Iris pigment epithelial cell (primary cell): ENCODE measurements around the gene PIGB.
"Not testable (repeated sequence)": the region's sequence is repeated elsewhere in the genome, so short reads cannot be mapped to it uniquely, and the experiment has no call there.

Source experiments
- DNase-seq: peaks from one replicate; pipeline ENCODE4 v3.0.0-alpha.2; 2011; ENCODE audit warnings: low read depth

PIGB gene

DNA sequence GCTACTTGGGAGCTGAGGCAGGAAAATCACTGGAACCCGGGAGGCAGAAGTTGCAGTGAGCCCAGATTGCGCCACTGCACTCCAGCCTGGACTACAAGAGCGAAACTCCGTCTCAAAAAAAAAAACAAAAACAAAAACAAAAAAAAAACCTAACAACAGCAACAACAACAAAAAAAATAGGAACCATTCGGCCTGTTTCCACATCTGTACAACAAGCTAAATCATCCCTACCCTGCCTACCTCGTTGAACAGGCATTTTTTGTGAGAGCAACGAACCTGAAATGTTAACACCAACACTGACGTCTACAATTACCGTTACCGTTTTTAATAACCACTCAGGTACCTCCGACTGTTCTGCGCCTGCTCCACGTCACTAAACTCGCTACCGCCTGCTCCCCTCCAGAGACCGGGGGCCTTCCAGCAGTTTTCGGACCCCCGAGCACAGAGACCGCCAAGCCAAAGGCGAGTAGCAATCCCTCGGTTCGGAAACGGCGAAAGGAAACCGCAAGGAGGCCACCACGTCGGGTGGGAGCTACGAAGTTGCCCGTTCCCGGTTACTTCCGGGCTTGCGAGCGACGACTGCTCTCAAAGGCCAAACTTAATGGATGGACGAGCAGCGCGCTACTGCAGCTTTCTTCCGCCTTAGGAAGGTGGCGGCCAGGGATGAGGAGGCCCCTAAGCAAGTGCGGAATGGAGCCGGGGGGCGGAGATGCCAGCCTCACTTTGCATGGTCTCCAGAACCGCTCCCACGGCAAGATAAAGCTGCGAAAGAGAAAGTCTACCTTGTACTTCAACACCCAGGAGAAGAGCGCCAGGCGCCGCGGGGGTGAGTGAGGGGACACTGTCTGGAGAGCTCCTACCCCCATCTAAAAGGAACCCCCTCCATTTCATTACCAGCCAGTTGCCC lies at the start of gene PIGB, which contains the start of gene PIGBOS1:
PIGB (plus strand) TSS at position 635 of the 907 bp plus-strand sequence; CDS start at position 664, 29 bp downstream.
PIGBOS1 (minus strand) TSS at position 536 of the 907 bp plus-strand sequence. CDS start 1,331 bp downstream, outside the sequence.
- peak; percentile 89 for DNase-seq

- DNase-seq, result no peak
Observed at GRCh38 chr15:55270291-55270690, 48.7 kb upstream of the PIGB start.

GRCh38 chr15:55276324-55276723 lies 42.7 kb upstream of the PIGB start:
- no peak for DNase-seq

DNA sequence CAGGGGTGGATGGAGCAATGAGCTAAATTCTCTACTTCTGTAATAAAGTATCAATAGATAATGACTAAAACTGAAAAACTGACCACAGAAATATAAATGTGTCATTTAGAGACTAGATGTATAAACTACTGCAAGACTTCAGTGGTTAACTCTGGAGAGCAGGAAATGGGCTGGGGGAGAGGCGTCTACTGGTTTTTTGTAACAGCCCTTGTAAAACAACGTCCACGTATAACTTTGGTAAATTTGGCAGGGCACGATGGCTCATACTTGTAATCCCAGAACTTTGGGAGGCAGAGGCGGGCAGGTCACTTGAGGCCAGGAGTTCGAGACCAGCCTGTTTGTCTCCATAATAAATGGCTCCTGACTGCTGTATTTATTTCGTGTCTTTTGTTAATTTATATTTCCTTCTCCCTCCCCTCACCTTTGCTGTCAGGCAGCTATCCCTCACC lies 41.9 kb upstream of the PIGB start:
- DNase-seq, result peak; percentile 60

DNA sequence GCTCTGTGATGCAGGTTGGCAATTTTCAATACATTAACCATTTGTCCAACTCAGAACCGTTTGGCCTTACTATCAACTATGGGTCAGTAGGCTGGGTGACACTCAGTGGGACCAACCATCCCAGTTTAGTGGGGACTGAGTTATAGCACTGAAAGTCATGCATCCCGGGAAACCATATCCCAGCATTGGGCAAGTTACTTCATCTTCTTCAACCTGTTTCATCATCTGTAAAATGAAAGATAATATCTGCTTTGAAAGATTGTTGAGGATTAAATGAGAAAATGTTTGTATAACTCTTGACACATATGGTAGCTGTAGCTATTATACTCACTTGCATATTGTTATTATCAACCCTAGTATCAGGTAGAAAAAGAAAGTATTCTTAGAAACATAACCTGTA lies 41.3 kb upstream of the PIGB start:
- DNase-seq, result peak; percentile 24

DNA sequence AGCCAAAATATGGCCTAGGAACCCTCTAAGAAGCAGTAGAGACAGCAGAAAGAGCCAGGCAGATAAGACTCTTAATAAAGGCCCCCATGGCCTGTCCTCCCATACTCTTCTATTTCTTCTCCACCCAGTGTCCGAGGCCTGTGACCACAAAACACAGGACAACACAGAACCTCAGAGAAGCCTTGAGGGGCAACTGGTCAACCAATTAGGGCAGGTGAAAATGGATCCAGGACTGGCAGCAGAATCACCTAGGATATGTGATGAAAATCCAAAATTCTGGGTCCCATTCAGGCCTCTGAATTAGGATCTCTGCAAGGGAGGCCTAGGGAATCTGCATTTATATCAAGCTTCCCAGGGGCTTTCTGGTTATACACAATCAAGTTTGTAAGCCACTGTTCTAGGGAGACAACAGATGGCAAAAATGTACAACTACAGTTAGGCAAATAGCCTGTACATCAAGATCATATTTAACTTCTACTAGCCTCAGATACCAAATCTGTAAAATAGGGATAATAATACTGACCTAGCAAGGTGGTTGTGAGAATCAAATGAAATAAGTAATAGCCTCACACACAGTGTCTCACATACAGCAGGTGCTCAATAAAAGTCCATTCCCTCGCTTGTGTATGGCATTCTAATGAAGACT lies 39.8 kb upstream of the PIGB start:
- DNase-seq, result no peak

GRCh38 chr15:55279746-55280351 lies 39.2 kb upstream of the PIGB start:
- peak; percentile 98 for DNase-seq

DNA sequence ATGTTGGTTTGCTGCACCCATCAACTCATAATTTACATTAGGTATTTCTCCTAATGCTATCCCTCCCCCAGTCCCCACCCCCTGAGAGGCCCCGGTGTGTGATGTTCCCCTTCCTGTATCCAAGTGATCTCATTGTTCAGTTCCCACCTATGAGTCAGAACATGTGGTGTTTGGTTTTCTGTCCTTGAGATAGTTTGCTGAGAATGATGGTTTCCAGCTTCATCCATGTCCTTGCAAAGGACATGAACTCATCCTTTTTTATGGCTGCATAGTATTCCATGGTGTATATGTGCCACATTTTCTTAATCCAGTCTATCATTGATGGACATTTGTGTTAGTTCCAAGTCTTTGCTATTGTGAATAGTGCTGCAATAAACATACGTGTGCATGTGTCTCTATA lies 38.4 kb upstream of the PIGB start:
- peak; percentile 43 for DNase-seq

GRCh38 chr15:55281517-55282228 lies 37.3 kb upstream of the PIGB start:
- no peak for DNase-seq

DNA sequence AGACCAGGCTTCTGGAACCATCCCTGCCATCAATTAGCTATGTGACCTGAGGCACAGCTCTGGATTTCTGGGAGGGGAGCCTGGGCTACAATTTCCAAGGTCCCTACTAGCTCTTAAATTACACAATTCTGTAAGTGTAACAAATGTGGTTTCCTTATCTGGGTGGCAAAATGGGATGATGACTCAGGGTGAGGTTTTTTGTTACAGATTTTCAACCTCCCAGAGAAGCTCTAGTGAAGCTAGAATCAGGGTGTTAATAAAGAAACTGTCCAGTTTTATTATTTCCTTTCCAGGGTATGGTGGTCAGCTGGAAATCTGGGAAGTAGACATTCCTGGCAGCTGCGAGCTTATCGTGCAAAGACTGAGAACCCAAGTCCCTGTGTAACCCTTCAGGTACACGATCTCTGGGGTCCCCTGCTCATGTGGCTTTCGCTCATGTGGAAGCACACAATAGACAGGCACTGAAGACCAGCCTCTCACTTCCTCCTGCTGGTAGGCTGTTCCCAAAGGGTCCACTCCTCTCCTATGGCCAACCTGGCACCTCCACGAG lies 36.7 kb upstream of the PIGB start:
- peak; percentile 91 for DNase-seq

DNA sequence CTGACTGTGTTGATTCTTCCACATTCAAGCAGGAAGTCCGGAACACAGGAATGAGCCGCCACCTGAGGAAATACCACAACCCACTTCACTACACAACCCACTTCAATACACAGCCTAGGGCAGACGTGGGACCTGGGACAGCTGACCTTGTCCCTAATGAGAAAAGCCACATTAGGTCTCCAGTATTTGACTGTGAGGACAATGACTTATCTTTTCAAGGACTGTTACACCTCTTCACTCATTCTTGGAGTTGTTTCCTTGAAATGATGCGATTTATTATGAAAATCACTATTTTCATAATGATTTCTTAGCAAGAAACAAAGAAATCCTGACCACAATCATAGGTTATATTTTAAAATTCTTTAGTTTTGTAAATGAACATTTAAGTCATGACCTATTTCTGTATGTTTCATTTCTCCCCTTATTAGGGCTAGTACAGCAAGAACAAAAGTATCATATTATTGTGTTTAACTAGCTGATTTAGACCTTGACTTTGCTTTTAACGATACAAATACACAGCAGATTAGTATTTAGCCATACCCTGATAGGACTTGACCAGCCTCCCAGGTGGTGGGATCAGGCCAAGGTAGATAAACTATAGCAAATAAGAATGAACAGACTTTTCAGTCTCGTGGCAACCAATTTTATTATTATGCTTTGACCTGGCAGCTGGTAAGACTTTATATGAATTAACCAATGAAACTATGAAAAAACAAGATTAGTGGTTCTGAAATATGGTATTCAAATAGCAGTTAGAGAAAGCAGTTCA lies 35.5 kb upstream of the PIGB start:
- DNase-seq, result no peak

GRCh38 chr15:55284426-55284825 lies 34.6 kb upstream of the PIGB start:
- no peak for DNase-seq

DNA sequence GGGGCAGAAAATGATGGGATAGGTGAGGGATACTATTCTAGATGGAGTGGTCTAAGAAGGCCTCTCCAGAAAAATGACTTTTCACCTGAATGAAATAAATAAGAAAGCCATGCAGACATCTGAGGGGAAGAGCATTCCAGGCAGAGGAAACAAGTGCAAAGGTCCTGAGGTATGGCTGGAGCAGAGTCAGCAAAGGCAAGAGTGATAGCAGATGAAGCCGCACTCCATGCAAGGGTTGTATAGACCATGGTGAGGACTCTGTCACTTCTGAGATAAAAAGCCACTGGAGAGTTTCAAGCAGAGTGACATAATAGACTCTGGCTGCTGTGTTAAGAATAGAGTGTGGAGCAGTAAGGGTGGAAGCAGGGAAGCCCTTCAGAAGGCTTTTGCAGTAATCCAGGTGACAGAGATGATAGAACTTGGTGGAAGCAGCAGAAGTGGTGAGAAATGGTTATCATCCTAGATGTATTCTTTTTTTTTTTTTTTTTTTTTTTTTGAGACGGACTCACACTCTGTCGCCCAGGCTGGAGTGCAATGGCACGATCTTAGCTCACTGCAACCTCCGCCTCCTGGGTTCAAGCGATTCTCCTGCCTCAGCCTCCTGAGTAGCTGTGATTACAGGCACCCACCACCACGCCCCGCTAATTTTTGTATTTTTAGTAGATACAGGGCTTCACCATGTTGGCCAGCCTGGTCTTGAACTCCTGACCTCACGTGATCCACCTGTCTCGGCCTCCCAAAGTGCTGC lies 32.4 kb upstream of the PIGB start:
- DNase-seq, result not testable (repeated sequence)

DNA sequence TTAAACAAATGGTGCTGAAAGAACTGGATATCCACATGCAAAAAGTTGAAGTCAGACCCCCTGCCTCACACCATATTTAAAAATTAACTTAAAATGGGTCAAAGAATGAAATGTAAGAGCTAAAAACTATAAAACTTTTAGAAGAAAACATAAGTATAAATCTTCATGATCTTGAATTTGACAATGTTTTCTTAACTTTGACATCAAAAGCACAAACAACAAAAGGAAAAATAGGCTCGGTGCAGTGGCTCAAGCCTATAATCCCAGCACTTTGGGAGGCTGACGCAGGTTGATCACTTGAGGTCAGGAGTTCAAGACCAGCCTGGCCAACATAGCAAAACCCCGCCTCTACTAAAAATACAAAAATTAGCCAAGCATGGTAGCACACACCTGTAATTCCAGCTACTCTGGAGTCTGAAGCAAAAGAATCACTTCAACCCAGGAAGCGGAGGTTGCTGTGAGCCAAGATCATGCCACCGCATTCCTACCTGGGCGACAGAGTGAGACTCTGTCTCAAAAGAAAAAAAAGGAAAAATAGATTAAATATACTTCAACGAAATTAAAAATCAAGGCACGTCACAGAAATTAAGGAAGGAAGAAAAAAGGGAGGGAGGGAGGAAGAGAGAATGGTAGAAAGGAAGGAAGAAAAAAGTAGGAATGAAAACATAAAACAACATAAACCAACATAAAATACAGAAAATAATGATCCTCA lies 30.9 kb upstream of the PIGB start:
- DNase-seq, result no peak

GRCh38 chr15:55289011-55289745 lies 29.8 kb upstream of the PIGB start:
- peak; percentile 67 for DNase-seq

DNA sequence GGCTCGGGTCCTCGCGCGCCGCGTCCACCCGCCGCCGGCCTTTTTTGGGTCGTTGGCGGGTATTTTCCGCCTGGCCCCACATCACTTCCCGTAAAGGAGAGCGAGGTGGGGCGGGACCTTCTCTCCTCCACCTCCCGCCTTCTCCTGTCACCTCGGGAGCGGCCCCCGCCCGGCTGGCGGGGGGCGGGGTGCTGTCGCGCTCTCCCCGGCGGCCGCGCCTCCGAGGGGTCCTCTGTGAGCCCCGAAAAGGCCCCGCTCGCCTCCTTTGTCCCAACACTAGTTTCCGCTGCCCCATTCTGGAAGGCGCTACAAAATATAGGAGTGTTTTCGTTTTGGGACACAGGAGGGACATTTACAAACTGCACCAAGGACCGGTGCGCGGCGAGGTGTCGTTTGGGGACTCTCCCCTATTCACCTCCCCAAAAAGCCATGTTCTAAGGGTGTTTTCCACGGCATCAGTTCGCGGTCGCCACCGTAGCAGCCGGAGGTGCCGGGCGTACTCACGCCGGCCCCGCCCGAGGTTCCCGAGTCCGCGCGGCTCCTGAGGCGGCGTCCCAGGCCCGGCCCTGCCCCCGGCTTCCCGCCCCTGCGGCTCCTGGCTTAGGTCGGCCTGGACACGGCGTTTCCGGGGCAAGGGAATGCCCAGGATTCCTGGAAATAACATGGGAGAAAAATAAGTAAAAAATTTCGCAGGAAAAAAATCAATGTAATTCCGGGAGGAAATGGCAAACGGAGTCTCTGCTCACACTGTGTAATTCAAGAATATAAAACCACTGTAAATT lies 29.1 kb upstream of the PIGB start, which contains the start of gene RAB27A:
RAB27A (minus strand) TSS at position 68 of the 782 bp plus-strand sequence. CDS start 54,879 bp downstream, outside the sequence.
- peak; percentile 69 for DNase-seq

DNA sequence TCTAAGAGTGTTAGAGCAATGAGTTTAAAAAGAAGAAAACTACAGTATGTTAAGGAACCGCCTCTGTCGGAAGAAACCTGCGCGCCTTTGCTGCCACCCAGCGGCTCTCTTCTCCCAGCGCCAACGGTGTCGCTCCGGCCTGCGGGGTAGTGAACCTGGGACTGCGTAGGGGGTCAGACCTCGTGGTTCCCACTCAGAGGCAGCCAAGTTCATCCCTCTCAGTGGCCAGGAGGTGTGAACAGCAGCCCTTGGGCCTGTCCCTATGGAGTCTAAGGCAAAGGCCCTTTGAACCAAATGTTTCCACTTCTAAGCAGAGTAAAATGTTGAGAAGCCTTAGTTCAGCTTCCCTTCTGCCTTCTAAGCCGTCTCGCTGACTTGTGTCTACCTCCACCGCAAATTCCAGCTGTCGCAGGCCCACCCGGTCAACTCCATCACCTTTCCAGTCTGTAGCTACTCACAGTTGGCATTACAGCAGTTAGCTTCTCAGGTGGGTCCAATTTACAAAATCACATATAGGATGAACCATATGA lies 28.4 kb upstream of the PIGB start:
- peak; percentile 84 for DNase-seq

DNA sequence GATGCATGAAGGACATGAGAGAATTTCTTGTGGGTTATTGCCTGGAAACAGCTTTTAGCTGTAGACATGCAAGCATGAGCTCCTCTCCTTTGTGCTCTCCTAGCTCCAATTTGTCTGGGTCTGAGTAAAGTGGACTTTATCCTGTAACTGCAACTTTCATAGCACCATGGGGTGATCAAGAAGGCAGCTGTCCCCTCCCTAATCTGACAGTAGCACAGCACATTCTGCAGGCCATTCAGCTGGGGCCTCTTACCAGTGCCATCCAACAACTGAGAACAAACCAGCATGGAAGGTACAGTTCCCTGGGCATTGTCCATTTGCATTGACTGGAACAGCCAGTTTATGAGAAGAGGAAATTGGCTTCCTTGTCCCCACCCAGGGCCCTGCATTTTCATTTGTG lies 21.7 kb upstream of the PIGB start:
- no peak for DNase-seq
